IMR-90 (cell line): ENCODE measurements around the gene SCN8A. TPM values are rescaled to one million over a fixed set of nuclear protein-coding genes. Genes with fewer than 3 reads are reported as not detected.

Source experiments
- ATAC-seq: fragments of 200-7000 bp; cut with Tn5 transposase; 2 replicates; pipeline ENCODE4 v1.9.1; 2020; ENCODE audit warnings: low read depth, mild to moderate bottlenecking, moderate library complexity
- BruUV-seq: library from RNA; stranded (reverse); fragments of 400-500 nt; replicated peaks from 2 replicates; lab custom pipeline; 2021; lab: Mats Ljungman, UMichigan
- CTCF ChIA-PET: fragments of 300-600 bp; formaldehyde crosslinking; extraction: SDS; loops from one replicate; lab custom pipeline; 2021; ENCODE audit warnings: antibody characterized with exemption; lab: Yijun Ruan, JAX
- POLR2A ChIA-PET: fragments of 300-600 bp; sonication (Branson Sonifier 250); formaldehyde crosslinking; loops from one replicate; lab custom pipeline; 2022; ENCODE audit warnings: antibody characterized with exemption; ENCODE audit not compliant: unreplicated experiment; lab: Charles Lee
- DNase-seq: peaks from one replicate; pipeline ENCODE4 v3.0.0; 2013
- H2AFZ ChIP-seq: replicated peaks from 2 replicates; pipeline ENCODE3; 2013; ENCODE audit warnings: low read length, mild to moderate bottlenecking; ENCODE audit not compliant: poor library complexity
- H2AK5ac ChIP-seq: 2 replicates; pipeline ENCODE4 v1.6.1; 2013; ENCODE audit warnings: low read depth, low read length, inconsistent platforms
- H2AK9ac ChIP-seq: replicated peaks from 2 replicates; pipeline ENCODE3; 2013; ENCODE audit warnings: mild to moderate bottlenecking, low read depth, low read length, moderate library complexity; ENCODE audit not compliant: poor library complexity
- H2BK120ac ChIP-seq: 2 replicates; pipeline ENCODE4 v1.6.1; 2013; ENCODE audit warnings: low read depth, low read length, inconsistent platforms
- H2BK15ac ChIP-seq: 3 replicates; pipeline ENCODE4 v1.6.1; 2013; ENCODE audit warnings: low read depth, low read length, inconsistent platforms
- H2BK20ac ChIP-seq: 2 replicates; pipeline ENCODE4 v1.6.1; 2013; ENCODE audit warnings: low read depth, mild to moderate bottlenecking, inconsistent platforms, low read length, moderate library complexity
- H2BK5ac ChIP-seq: 2 replicates; pipeline ENCODE4 v1.6.1; 2013; ENCODE audit warnings: mild to moderate bottlenecking, low read depth, low read length, inconsistent platforms; ENCODE audit not compliant: poor library complexity, severe bottlenecking
- H3K14ac ChIP-seq: replicated peaks from 2 replicates; pipeline ENCODE4 v1.6.1; 2013; ENCODE audit warnings: low read depth, low read length, inconsistent platforms
- H3K18ac ChIP-seq: 2 replicates; pipeline ENCODE4 v1.6.1; 2013; ENCODE audit warnings: low read depth, low read length, control low read depth
- H3K23ac ChIP-seq: 2 replicates; pipeline ENCODE4 v1.6.1; 2013; ENCODE audit warnings: low read depth, low read length, inconsistent platforms
- H3K27ac ChIP-seq: 2 replicates; pipeline ENCODE4 v1.5.1; 2013; ENCODE audit warnings: mild to moderate bottlenecking, control low read depth, low read length; ENCODE audit not compliant: insufficient read depth
- H3K27me3 ChIP-seq: 2 replicates; pipeline ENCODE4 v1.6.1; 2013; ENCODE audit warnings: low read length; ENCODE audit not compliant: control insufficient read depth, insufficient read depth
- H3K36me3 ChIP-seq: 2 replicates; pipeline ENCODE4 v1.6.1; 2013; ENCODE audit warnings: low read length, mixed read lengths; ENCODE audit not compliant: control insufficient read depth, insufficient read depth
- H3K4ac ChIP-seq: 2 replicates; pipeline ENCODE4 v1.6.1; 2013; ENCODE audit warnings: low read depth, low read length, inconsistent platforms
- H3K4me1 ChIP-seq: 2 replicates; pipeline ENCODE4 v1.6.1; 2013; ENCODE audit warnings: low read length, mixed read lengths; ENCODE audit not compliant: control insufficient read depth, insufficient read depth
- H3K4me2 ChIP-seq: 2 replicates; pipeline ENCODE4 v1.6.1; 2013; ENCODE audit warnings: low read depth, mild to moderate bottlenecking, control low read depth, low read length, moderate library complexity
- H3K4me3 ChIP-seq: 2 replicates; pipeline ENCODE4 v1.5.1; 2013; ENCODE audit warnings: low read depth, mild to moderate bottlenecking, control low read depth, low read length, moderate library complexity; ENCODE audit not compliant: insufficient read depth
- H3K56ac ChIP-seq: 2 replicates; pipeline ENCODE4 v1.6.1; 2013; ENCODE audit warnings: low read length, inconsistent platforms; ENCODE audit not compliant: insufficient read depth; ENCODE audit errors: extremely low read depth
- H3K79me1 ChIP-seq, 2 experiments: 2 replicates each; pipeline ENCODE4 v1.6.1; 2013; ENCODE audit warnings: low read length in 2 of 2, inconsistent platforms in 1 of 2, low read depth in 1 of 2
- H3K9ac ChIP-seq: 2 replicates; pipeline ENCODE4 v1.6.1; 2013; ENCODE audit warnings: low read depth, low read length, control low read depth
- H3K9me1 ChIP-seq: 2 replicates; pipeline ENCODE4 v1.6.1; 2013; ENCODE audit warnings: low read length, inconsistent platforms; ENCODE audit not compliant: insufficient read depth
- H3K9me3 ChIP-seq: 2 replicates; pipeline ENCODE4 v1.6.1; 2013; ENCODE audit warnings: low read length; ENCODE audit not compliant: control insufficient read depth, insufficient read depth
- H4K20me1 ChIP-seq: 2 replicates; pipeline ENCODE4 v1.6.1; 2013; ENCODE audit warnings: low read length, inconsistent platforms; ENCODE audit not compliant: insufficient read depth
- H4K5ac ChIP-seq: 2 replicates; pipeline ENCODE4 v1.6.1; 2013; ENCODE audit warnings: mild to moderate bottlenecking, low read depth, low read length, control low read depth
- H4K8ac ChIP-seq, 2 experiments: 2 replicates each; pipeline ENCODE4 v1.6.1; 2013; ENCODE audit warnings: low read depth in 2 of 2, low read length in 2 of 2, control low read depth in 1 of 2, inconsistent platforms in 1 of 2
- H4K91ac ChIP-seq: 2 replicates; pipeline ENCODE4 v1.6.1; 2013; ENCODE audit warnings: low read depth, low read length, inconsistent platforms; ENCODE audit not compliant: insufficient read depth
- BHLHE40 ChIP-seq: fragments of 150-350 bp; IDR thresholded peaks from 2 replicates; pipeline ENCODE4 v1.6.1; 2016; ENCODE audit warnings: mild to moderate bottlenecking, low read depth, low read length
- CHD1 ChIP-seq: IDR thresholded peaks from 2 replicates; pipeline ENCODE4 v1.6.1; 2012; ENCODE audit warnings: low read depth, low read length, improper control_type of control experiment
- MXI1 ChIP-seq: IDR thresholded peaks from 2 replicates; pipeline ENCODE4 v1.6.1; 2012; ENCODE audit warnings: low read depth, mild to moderate bottlenecking, low read length, moderate library complexity, borderline replicate concordance
- RAD21 ChIP-seq: IDR thresholded peaks from 2 replicates; pipeline ENCODE4 v1.6.1; 2012; ENCODE audit warnings: low read length, improper control_type of control experiment
- RCOR1 ChIP-seq: IDR thresholded peaks from 2 replicates; pipeline ENCODE4 v1.6.1; 2012; ENCODE audit warnings: mild to moderate bottlenecking, low read length, improper control_type of control experiment; ENCODE audit not compliant: insufficient replicate concordance
- RFX5 ChIP-seq: IDR thresholded peaks from 2 replicates; pipeline ENCODE4 v1.8.0; 2012; ENCODE audit warnings: low read depth, mild to moderate bottlenecking, low read length, moderate library complexity
- SMC3 ChIP-seq: fragments of 150-350 bp; IDR thresholded peaks from 2 replicates; pipeline ENCODE4 v1.6.1; 2016; ENCODE audit warnings: low read depth, mild to moderate bottlenecking, antibody characterized with exemption, low read length, moderate library complexity
- WGBS, 2 experiments: methylation state at CpG; one replicate each; pipeline versions ENCODE4 v1.1.5 to v1.1.7; 2013; ENCODE audit warnings: missing lambda C conversion rate in 2 of 2; ENCODE audit not compliant: insufficient read length in 1 of 2; ENCODE audit errors: extremely low coverage in 2 of 2; 5-methylcytosine and 5-hydroxymethylcytosine counted together
- dilution Hi-C: fragments of 300-500 bp; cut with HindIII; formaldehyde crosslinking; loops from one replicate; pipeline ENCODE4 v1.14.3; 2018; ENCODE audit warnings: low sequenced_read_pairs; ENCODE audit not compliant: unreplicated experiment
- in situ Hi-C: fragments of 300-500 bp; cut with MboI; formaldehyde crosslinking; loops from 3 replicates; pipeline ENCODE4 v1.14.3; 2019; ENCODE audit warnings: low sequenced_read_pairs, inconsistent platforms, mixed read lengths
- intact Hi-C: fragments of 100-400 bp; cut with micrococcal nuclease; formaldehyde crosslinking; loops from 2 replicates; pipeline ENCODE4 v1.10.0; 2022
- polyA plus RNA-seq, 3 experiments: library from polyadenylated mRNA; depleted of rRNA; stranded (reverse); fragments of >200 nt; gene quantifications; 2 replicates each; pipeline ENCODE4 v1.2.3, GENCODE V29; 2012; ENCODE audit warnings: low replicate concordance in 1 of 3
- total RNA-seq: library from RNA; depleted of rRNA; stranded (reverse); fragments of >200 nt; gene quantifications from 2 replicates; pipeline ENCODE4 v1.2.3, GENCODE V29; 2012

Gene SCN8A
- total and polyA plus RNA-seq, 2 of the 4 experiments (the other 2 are of a cell fraction), result 6.9 to 19.7 TPM

- no peak overlapping the region for H2AK5ac ChIP-seq
- no peak overlapping the region for H4K91ac ChIP-seq
- no peaks in the 10 kb centered on the region for H3K27me3 ChIP-seq
- no peak overlapping the region for H3K4me2 ChIP-seq
- H4K20me1 ChIP-seq, result peaks cover 22% of the 10 kb centered on the region; the same call in 1 of the 2 replicates
- ChIA-PET CTCF (no interaction called here), POLR2A (no interaction called here)
- H4K8ac ChIP-seq, result no peak overlapping the region
- WGBS, 2 experiments, result no CpG with 5 or more reads among the region's 5 CpGs
- no peak overlapping the region for H3K18ac ChIP-seq
- H2AK9ac ChIP-seq, result no peak overlapping the region
- TF ChIP-seq RFX5 (no peak), SMC3 (no peak), MXI1 (no peak), BHLHE40 (no peak), RAD21 (no peak), CHD1 (no peak), RCOR1 (no peak)
- intact Hi-C loops, result no loop called here
- ATAC-seq, result no peak
- H4K5ac ChIP-seq, result no peak overlapping the region
- no peak overlapping the region for H2AFZ ChIP-seq
- peaks cover 4% of the 10 kb centered on the region; the same call in 1 of the 2 replicates for H3K9me1 ChIP-seq
- H3K14ac ChIP-seq, result no peak overlapping the region
- no peak overlapping the region for H3K9ac ChIP-seq
- H3K27ac ChIP-seq, result no peak overlapping the region
- H2BK5ac ChIP-seq, result no peak overlapping the region
- H2BK120ac ChIP-seq, result no peak overlapping the region
- BruUV-seq, result no TSS peak
- H2BK20ac ChIP-seq, result no peak overlapping the region
- dilution Hi-C loops, result no loop called here
- no peaks in the 10 kb centered on the region; the same call in 1 of the 2 replicates for H3K4me1 ChIP-seq
- no peak overlapping the region for H3K4ac ChIP-seq
- no peak overlapping the region for H3K23ac ChIP-seq
- no peak for DNase-seq
- peaks cover 0 to 37% of the 10 kb centered on the region in 2 experiments; a peak in 3 of 4 replicates for H3K79me1 ChIP-seq
- H3K56ac ChIP-seq, result no peak overlapping the region
- in situ Hi-C loops, result no loop called here
- H2BK15ac ChIP-seq, result no peak overlapping the region
- no peaks in the 10 kb centered on the region for H3K9me3 ChIP-seq
- H3K4me3 ChIP-seq, result no peak overlapping the region
- no peaks in the 10 kb centered on the region for H3K36me3 ChIP-seq
Measured at GRCh38 chr12:51589060-51589459, 2.0 kb upstream of the SCN8A start.
